Measurements from ENCODE around the gene GOLGA5. TPM values are rescaled to one million over a fixed set of nuclear protein-coding genes. Genes with fewer than 3 reads are reported as not detected.
"Not testable (repeated sequence)": the region's sequence is repeated elsewhere in the genome, so short reads cannot be mapped to it uniquely, and the experiment has no call there.

Gene GOLGA5
- total RNA-seq, 4 donors from 2014 or later = 30.3 to 36.7 (median 33.7) TPM

- H3K27me3 ChIP-seq = no peaks in the 10 kb centered on the region
- H3K36me3 ChIP-seq = no peaks in the 10 kb centered on the region
- H3K4me1 ChIP-seq = no peaks in the 10 kb centered on the region
- H3K4me3 ChIP-seq = no peak overlapping the region
- TF ChIP-seq EP300 (IDR thresholded peaks at IDR 0.05) = no peak
- no peak for TF ChIP-seq CTCF (IDR thresholded peaks at IDR 0.05)
- TF ChIP-seq POLR2A (IDR thresholded peaks at IDR 0.05) = no peak
- no peaks in the 10 kb centered on the region for H3K9me3 ChIP-seq
- no peak for DNase-seq (ENCODE audit: low spot score in 2 of 2)
- H3K27ac ChIP-seq = no peak overlapping the region
- WGBS, 2 donors = 63 to 72% methylated on average over 4 of the region's 4 CpGs
These were observed 34.8 kb upstream of the GOLGA5 start for GRCh38 chr14:92759300-92759678.

- no peaks in the 10 kb centered on the region for H3K4me1 ChIP-seq
- H3K4me3 ChIP-seq = no peak overlapping the region
- no peak for TF ChIP-seq POLR2A (IDR thresholded peaks at IDR 0.05)
- TF ChIP-seq CTCF (IDR thresholded peaks at IDR 0.05) = no peak
- TF ChIP-seq EP300 (IDR thresholded peaks at IDR 0.05) = no peak
- H3K27ac ChIP-seq = no peak overlapping the region
- H3K36me3 ChIP-seq = no peaks in the 10 kb centered on the region
- DNase-seq (ENCODE audit: low spot score in 2 of 2) = no peak
- WGBS, 2 donors = 88 to 92% methylated on average over 12 of the region's 12 CpGs
- H3K9me3 ChIP-seq = no peaks in the 10 kb centered on the region
- H3K27me3 ChIP-seq = no peaks in the 10 kb centered on the region
These were observed 34.2 kb upstream of the GOLGA5 start for GRCh38 chr14:92759679-92760523.

GRCh38 chr14:92760524-92760805 is 33.6 kb upstream of the GOLGA5 start:
- no peak overlapping the region for H3K27ac ChIP-seq
- no peak for DNase-seq (ENCODE audit: low spot score in 2 of 2)
- no peaks in the 10 kb centered on the region for H3K27me3 ChIP-seq
- no peak overlapping the region for H3K4me3 ChIP-seq
- WGBS, 2 donors = 80 to 90% methylated on average over 7 of the region's 7 CpGs
- no peaks in the 10 kb centered on the region for H3K36me3 ChIP-seq
- no peaks in the 10 kb centered on the region for H3K4me1 ChIP-seq
- TF ChIP-seq POLR2A (IDR thresholded peaks at IDR 0.05) = no peak
- TF ChIP-seq CTCF (IDR thresholded peaks at IDR 0.05) = no peak
- TF ChIP-seq EP300 (IDR thresholded peaks at IDR 0.05) = no peak
- H3K9me3 ChIP-seq = no peaks in the 10 kb centered on the region

- not testable (repeated sequence) for H3K36me3 ChIP-seq; H3K9me3 ChIP-seq; H3K4me3 ChIP-seq; H3K27me3 ChIP-seq; H3K27ac ChIP-seq; DNase-seq (ENCODE audit: low spot score in 2 of 2); H3K4me1 ChIP-seq
- 61 to 75% methylated on average over 4 to 5 of the region's 5 CpGs for WGBS, 2 donors
These were observed 30.2 kb upstream of the GOLGA5 start for GRCh38 chr14:92763666-92764631.

- H3K4me3 ChIP-seq; H3K9me3 ChIP-seq; DNase-seq (ENCODE audit: low spot score in 2 of 2); H3K27ac ChIP-seq; H3K4me1 ChIP-seq; H3K36me3 ChIP-seq; H3K27me3 ChIP-seq: not testable (repeated sequence)
- 57 to 100% methylated on average over 1 of the region's 1 CpG for WGBS, 2 donors
These were observed 25.9 kb upstream of the GOLGA5 start for GRCh38 chr14:92768236-92768635.

GRCh38 chr14:92768795-92769194 is 25.3 kb upstream of the GOLGA5 start:
- WGBS, 2 donors = 95 to 99% methylated on average over 5 of the region's 5 CpGs
- no peak for TF ChIP-seq POLR2A (IDR thresholded peaks at IDR 0.05)
- no peak for TF ChIP-seq CTCF (IDR thresholded peaks at IDR 0.05)
- TF ChIP-seq EP300 (IDR thresholded peaks at IDR 0.05) = no peak
- H3K4me1 ChIP-seq = no peaks in the 10 kb centered on the region
- no peak for DNase-seq (ENCODE audit: low spot score in 2 of 2)
- H3K27me3 ChIP-seq = no peaks in the 10 kb centered on the region
- H3K9me3 ChIP-seq = no peaks in the 10 kb centered on the region
- H3K36me3 ChIP-seq = no peaks in the 10 kb centered on the region
- no peak overlapping the region for H3K4me3 ChIP-seq
- H3K27ac ChIP-seq = peak overlapping the region in 1 of 4 donors; percentile 50

Data from tibial nerve (tissue), 4 donors.